RWPE2 (cell line): ENCODE results near the gene ANKRD6.

Source experiments
- ATAC-seq: fragments of 200-7000 bp; cut with Tn5 transposase; 3 replicates; pipeline ENCODE4 v1.9.1; 2021; ENCODE audit warnings: low read depth
- DNase-seq: peaks from one replicate; pipeline ENCODE4 v3.0.0-alpha.2; 2020; ENCODE audit warnings: low spot score
- H3K27ac ChIP-seq: fragments of 450-650 bp; 2 replicates; pipeline ENCODE4 v1.5.1; 2017; ENCODE audit warnings: mild to moderate bottlenecking; ENCODE audit not compliant: poor library complexity, severe bottlenecking
- H3K27me3 ChIP-seq: fragments of 250-450 bp; sonication (Bioruptor Pico); 2 replicates; pipeline ENCODE4 v1.5.1; 2021; ENCODE audit warnings: mild to moderate bottlenecking, moderate library complexity; ENCODE audit not compliant: insufficient read depth, poor library complexity, severe bottlenecking
- H3K36me3 ChIP-seq: fragments of 250-450 bp; sonication (Bioruptor Pico); 2 replicates; pipeline ENCODE4 v1.5.1; 2020; ENCODE audit warnings: low read depth, mild to moderate bottlenecking, moderate library complexity
- H3K4me1 ChIP-seq: fragments of 250-450 bp; sonication (Bioruptor Pico); 2 replicates; pipeline ENCODE4 v1.5.1; 2021; ENCODE audit warnings: mild to moderate bottlenecking, moderate library complexity; ENCODE audit not compliant: insufficient read depth, poor library complexity, severe bottlenecking
- H3K4me3 ChIP-seq: fragments of 250-450 bp; sonication (Bioruptor Pico); 2 replicates; pipeline ENCODE4 v1.5.1; 2021; ENCODE audit warnings: mild to moderate bottlenecking, moderate library complexity; ENCODE audit not compliant: severe bottlenecking
- H3K9me3 ChIP-seq: fragments of 250-450 bp; sonication (Bioruptor Pico); 2 replicates; pipeline ENCODE4 v1.5.1; 2021; ENCODE audit warnings: mild to moderate bottlenecking, moderate library complexity; ENCODE audit not compliant: severe bottlenecking
- CTCF ChIP-seq: fragments of 450-650 bp; IDR thresholded peaks from one replicate; pipeline ENCODE4 v1.5.1; 2017; ENCODE audit warnings: mild to moderate bottlenecking, moderate library complexity; ENCODE audit not compliant: poor library complexity, severe bottlenecking

The ANKRD6 gene

DNA sequence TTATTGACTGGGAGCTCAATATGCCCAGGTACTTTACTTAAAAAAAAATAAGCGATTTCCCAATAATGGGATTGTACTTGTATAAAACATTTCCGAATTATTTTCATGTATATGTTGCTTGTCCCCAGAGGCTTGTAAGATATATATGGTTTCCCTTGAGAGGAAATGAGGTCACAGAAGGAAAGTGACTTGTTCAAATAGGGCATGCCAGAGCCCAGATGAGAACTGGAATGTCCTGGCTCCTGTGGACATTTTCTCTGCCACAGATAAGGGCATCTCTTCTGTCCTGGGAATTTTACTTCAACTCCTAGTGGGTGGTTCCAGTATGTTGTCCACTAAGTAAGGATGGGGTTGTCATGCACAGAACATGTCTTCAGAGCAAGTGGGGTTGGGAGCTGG, 142.6 kb downstream of the ANKRD6 start:
- ATAC-seq (no peak), DNase-seq (no peak)
- Histone ChIP-seq H3K4me3 (no peak overlapping the region), H3K4me1 (no peaks in the 10 kb centered on the region), H3K36me3 (no peaks in the 10 kb centered on the region), H3K27me3 (no peaks in the 10 kb centered on the region), H3K27ac (no peak overlapping the region), H3K9me3 (no peaks in the 10 kb centered on the region)
- TF ChIP-seq CTCF: no peak

DNA sequence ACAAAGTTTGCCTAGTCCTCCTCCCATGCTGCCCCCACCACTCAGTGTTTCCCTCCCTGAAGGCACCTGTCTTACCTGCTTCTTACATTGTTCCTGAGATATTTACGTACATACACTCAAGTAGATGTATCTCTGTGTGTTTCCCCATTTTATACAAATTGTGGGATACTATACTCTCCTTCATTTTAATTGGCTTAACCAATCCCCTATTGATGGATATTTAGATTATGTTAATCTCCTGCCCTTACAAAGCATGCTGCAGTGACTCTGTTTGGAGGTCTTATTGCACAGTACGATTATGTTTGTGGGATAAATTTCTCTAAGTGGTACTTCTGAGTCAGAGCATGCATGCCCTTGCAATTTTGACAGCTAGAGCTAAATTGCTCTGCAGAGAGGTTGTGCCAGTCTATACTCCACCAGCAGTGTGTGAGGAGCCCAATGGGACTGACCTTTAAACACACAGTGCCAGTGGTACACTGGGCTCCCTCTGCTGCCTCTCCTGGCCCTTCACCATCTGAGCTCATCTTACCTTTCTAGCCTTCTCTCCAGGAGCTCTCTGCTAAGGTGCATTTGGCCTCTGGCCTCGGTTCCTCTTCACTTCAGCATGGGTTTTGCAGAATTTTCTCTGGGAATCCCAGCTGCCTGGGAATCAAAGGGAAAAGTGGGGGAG, 148.2 kb downstream of the ANKRD6 start:
- Histone ChIP-seq H3K4me3 (no peak overlapping the region), H3K9me3 (no peaks in the 10 kb centered on the region), H3K27ac (no peak overlapping the region), H3K4me1 (no peaks in the 10 kb centered on the region), H3K27me3 (no peaks in the 10 kb centered on the region), H3K36me3 (no peaks in the 10 kb centered on the region)
- DNase-seq (no peak), ATAC-seq (no peak)
- no peak for TF ChIP-seq CTCF

DNA sequence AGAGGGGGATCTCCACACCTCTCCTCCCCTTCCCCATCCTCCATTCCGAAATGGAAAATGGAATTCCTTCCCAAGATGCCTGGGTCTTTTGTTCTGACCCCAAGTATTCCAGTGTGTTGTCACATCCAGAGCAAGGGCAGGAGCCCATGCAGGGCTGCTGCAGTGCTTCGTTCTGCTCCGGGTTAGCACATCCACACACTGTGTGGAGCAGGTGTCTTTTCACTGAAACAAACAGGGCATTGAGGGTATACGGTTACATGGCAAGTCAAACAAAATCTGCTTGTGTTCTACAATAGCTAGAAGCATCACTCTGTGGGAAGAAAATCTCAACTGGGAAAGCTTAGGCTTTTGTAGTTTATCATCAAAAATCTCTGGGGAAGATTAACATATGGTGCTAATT, 148.7 kb downstream of the ANKRD6 start:
- H3K27ac ChIP-seq: no peak overlapping the region
- no peaks in the 10 kb centered on the region for H3K9me3 ChIP-seq
- no peaks in the 10 kb centered on the region for H3K4me1 ChIP-seq
- H3K4me3 ChIP-seq: no peak overlapping the region
- no peaks in the 10 kb centered on the region for H3K36me3 ChIP-seq
- no peak for ATAC-seq
- TF ChIP-seq CTCF: no peak
- H3K27me3 ChIP-seq: no peaks in the 10 kb centered on the region
- DNase-seq: no peak

- no peaks in the 10 kb centered on the region for H3K9me3 ChIP-seq
- no peaks in the 10 kb centered on the region for H3K36me3 ChIP-seq
- TF ChIP-seq CTCF: no peak
- H3K27ac ChIP-seq: no peak overlapping the region
- ATAC-seq (no peak), DNase-seq (no peak)
- H3K27me3 ChIP-seq: no peaks in the 10 kb centered on the region
- no peaks in the 10 kb centered on the region for H3K4me1 ChIP-seq
- H3K4me3 ChIP-seq: no peak overlapping the region
Observed at GRCh38 chr6:89582669-89583325, 149.8 kb downstream of the ANKRD6 start.

DNA sequence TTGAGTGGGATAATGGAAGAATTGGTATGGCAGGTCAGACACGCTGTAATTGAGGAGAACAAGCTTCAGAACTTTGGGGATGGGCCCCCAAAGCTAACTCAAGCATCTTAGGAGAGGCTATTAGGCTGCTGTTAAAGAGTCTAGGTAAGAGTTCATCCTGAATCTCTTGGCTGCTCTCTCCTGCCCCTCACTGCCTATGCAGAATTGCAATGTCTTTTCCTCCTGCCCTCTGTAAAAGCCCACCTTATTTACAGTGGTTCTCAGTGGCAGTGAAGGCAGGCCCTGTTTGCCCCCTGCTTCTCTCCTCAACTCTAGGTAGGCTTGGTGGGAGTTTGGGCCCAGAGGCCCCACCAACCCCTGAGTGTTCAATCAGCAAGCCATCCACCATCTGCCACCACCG, 150.6 kb downstream of the ANKRD6 start:
- Histone ChIP-seq H3K27me3 (no peaks in the 10 kb centered on the region), H3K9me3 (no peaks in the 10 kb centered on the region), H3K4me1 (no peaks in the 10 kb centered on the region), H3K27ac (no peak overlapping the region), H3K4me3 (no peak overlapping the region), H3K36me3 (no peaks in the 10 kb centered on the region)
- no peak for TF ChIP-seq CTCF
- DNase-seq (no peak), ATAC-seq (no peak)
